K562 (cell line): ENCODE measurements around the gene SGSM2.

Source experiments
- ELF1 ChIP-seq: fragments of 200-800 bp; sonication (Bioruptor generic); IDR thresholded peaks from 2 replicates; pipeline ENCODE4 v1.6.1; 2016; ENCODE audit warnings: missing genetic modification characterization, missing compliant biosample characterization
- EP300 ChIP-seq: IDR thresholded peaks from 2 replicates; pipeline ENCODE4 v1.6.1; 2012; ENCODE audit warnings: low read length, improper control_type of control experiment
- ETS2 ChIP-seq: IDR thresholded peaks from 2 replicates; pipeline ENCODE4 v1.6.1; 2016; ENCODE audit warnings: borderline replicate concordance, missing genetic modification characterization, mild to moderate bottlenecking, moderate library complexity, missing compliant biosample characterization; ENCODE audit not compliant: poor library complexity, severe bottlenecking
- MAZ ChIP-seq, 2 experiments: fragments of 450-650 bp in 1 of 2; sonication (generic) in 1 of 2; formaldehyde crosslinking; IDR thresholded peaks in 1 of 2; conservative IDR thresholded peaks in 1 of 2; 2 replicates each; pipeline versions ENCODE4 v1.4.0 to v1.5.0; 2020; ENCODE audit warnings: mild to moderate bottlenecking in 1 of 2, missing genetic modification reagents in 1 of 2
- NCOR1 ChIP-seq: fragments of 450-650 bp; IDR thresholded peaks from 2 replicates; pipeline ENCODE4 v1.6.1; 2016; ENCODE audit warnings: mild to moderate bottlenecking, moderate library complexity
- NFRKB ChIP-seq: fragments of 450-650 bp; IDR thresholded peaks from 2 replicates; pipeline ENCODE4 v1.6.1; 2016; ENCODE audit warnings: low read depth
- POLR2A ChIP-seq: fragments of 450-650 bp; conservative IDR thresholded peaks from 2 replicates; pipeline ENCODE4 v1.6.1; 2016
- SMARCE1 ChIP-seq: fragments of 450-650 bp; IDR thresholded peaks from 2 replicates; pipeline ENCODE4 v1.7.1; 2016; ENCODE audit warnings: mild to moderate bottlenecking
- ZNF583 ChIP-seq: fragments of 250-450 bp; sonication (Bioruptor Pico); IDR thresholded peaks from 2 replicates; pipeline ENCODE4 v1.4.0; 2020
- TF ChIP-seq, protein P1 (sequence below): fragments of 250-450 bp; sonication (Bioruptor Pico); IDR thresholded peaks from 2 replicates; pipeline ENCODE4 v1.9.0; 2021; ENCODE audit warnings: mild to moderate bottlenecking
- TF ChIP-seq, protein P2 (sequence below): sonication (generic); formaldehyde crosslinking; IDR thresholded peaks from 2 replicates; pipeline ENCODE4 v1.8.1; 2023; ENCODE audit warnings: mild to moderate bottlenecking, missing genetic modification reagents
- TF ChIP-seq, protein P3 (sequence below), 2 experiments: fragments of 450-650 bp; formaldehyde crosslinking in 1 of 2; IDR thresholded peaks; 2 replicates each; pipeline versions ENCODE4 v1.4.0 to v1.6.1; 2014 to 2020; ENCODE audit warnings: mild to moderate bottlenecking in 2 of 2, borderline replicate concordance in 1 of 2, low read depth in 1 of 2
- TF ChIP-seq, protein P4 (sequence below): sonication (generic); formaldehyde crosslinking; IDR thresholded peaks from 2 replicates; pipeline ENCODE4 v1.5.0; 2020; ENCODE audit warnings: missing genetic modification reagents
- TF ChIP-seq, protein P5 (sequence below): sonication (generic); formaldehyde crosslinking; IDR thresholded peaks from 2 replicates; pipeline ENCODE4 v1.9.0; 2022; ENCODE audit warnings: mild to moderate bottlenecking, missing genetic modification reagents

DNA sequence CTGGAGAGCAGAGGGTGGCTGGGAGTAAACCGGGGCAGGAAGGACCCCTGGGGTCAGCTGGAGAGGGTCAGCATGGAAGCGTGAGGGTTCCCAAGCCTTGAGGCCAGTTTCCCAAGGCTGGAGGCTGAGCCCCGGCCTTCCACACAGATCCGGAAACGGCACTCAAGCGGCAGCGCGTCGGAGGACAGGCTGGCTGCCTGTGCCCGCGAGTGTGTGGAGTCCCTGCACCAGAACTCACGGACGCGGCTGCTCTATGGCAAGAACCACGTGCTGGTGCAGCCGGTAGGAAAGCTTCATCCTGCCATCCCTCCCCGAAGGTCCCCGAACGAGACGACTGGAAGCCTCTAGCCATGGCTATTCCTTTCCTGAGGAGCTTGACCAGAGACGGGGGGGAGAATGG lies 26.0 kb downstream of the SGSM2 start:
- TF ChIP-seq ELF1 (tag) (no peak), EP300 (no peak), ETS2 (tag) (no peak), ZNF583 (CRISPR knock-in tag) (no peak), NCOR1 (no peak), MAZ (CRISPR knock-in tag; conservative IDR thresholded peaks at IDR 0.05 in 1 of 2, IDR thresholded peaks at IDR 0.05 in 1 of 2) (no peak), SMARCE1 (no peak), NFRKB (no peak), POLR2A (no peak)
- TF ChIP-seq, protein P1, sequence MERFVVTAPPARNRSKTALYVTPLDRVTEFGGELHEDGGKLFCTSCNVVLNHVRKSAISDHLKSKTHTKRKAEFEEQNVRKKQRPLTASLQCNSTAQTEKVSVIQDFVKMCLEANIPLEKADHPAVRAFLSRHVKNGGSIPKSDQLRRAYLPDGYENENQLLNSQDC (CRISPR knock-in tag), result no peak
- TF ChIP-seq, protein P2, sequence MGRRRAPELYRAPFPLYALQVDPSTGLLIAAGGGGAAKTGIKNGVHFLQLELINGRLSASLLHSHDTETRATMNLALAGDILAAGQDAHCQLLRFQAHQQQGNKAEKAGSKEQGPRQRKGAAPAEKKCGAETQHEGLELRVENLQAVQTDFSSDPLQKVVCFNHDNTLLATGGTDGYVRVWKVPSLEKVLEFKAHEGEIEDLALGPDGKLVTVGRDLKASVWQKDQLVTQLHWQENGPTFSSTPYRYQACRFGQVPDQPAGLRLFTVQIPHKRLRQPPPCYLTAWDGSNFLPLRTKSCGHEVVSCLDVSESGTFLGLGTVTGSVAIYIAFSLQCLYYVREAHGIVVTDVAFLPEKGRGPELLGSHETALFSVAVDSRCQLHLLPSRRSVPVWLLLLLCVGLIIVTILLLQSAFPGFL (CRISPR knock-in tag), result no peak
- TF ChIP-seq, protein P3, sequence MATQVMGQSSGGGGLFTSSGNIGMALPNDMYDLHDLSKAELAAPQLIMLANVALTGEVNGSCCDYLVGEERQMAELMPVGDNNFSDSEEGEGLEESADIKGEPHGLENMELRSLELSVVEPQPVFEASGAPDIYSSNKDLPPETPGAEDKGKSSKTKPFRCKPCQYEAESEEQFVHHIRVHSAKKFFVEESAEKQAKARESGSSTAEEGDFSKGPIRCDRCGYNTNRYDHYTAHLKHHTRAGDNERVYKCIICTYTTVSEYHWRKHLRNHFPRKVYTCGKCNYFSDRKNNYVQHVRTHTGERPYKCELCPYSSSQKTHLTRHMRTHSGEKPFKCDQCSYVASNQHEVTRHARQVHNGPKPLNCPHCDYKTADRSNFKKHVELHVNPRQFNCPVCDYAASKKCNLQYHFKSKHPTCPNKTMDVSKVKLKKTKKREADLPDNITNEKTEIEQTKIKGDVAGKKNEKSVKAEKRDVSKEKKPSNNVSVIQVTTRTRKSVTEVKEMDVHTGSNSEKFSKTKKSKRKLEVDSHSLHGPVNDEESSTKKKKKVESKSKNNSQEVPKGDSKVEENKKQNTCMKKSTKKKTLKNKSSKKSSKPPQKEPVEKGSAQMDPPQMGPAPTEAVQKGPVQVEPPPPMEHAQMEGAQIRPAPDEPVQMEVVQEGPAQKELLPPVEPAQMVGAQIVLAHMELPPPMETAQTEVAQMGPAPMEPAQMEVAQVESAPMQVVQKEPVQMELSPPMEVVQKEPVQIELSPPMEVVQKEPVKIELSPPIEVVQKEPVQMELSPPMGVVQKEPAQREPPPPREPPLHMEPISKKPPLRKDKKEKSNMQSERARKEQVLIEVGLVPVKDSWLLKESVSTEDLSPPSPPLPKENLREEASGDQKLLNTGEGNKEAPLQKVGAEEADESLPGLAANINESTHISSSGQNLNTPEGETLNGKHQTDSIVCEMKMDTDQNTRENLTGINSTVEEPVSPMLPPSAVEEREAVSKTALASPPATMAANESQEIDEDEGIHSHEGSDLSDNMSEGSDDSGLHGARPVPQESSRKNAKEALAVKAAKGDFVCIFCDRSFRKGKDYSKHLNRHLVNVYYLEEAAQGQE (IDR thresholded peaks at IDR 0.05; ENCODE audit: borderline replicate concordance), result no peak
- TF ChIP-seq, protein P3 (CRISPR knock-in tag; IDR thresholded peaks at IDR 0.05; ENCODE audit: low read depth), result no peak
- TF ChIP-seq, protein P4, sequence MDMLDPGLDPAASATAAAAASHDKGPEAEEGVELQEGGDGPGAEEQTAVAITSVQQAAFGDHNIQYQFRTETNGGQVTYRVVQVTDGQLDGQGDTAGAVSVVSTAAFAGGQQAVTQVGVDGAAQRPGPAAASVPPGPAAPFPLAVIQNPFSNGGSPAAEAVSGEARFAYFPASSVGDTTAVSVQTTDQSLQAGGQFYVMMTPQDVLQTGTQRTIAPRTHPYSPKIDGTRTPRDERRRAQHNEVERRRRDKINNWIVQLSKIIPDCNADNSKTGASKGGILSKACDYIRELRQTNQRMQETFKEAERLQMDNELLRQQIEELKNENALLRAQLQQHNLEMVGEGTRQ (CRISPR knock-in tag), result no peak
- TF ChIP-seq, protein P5, sequence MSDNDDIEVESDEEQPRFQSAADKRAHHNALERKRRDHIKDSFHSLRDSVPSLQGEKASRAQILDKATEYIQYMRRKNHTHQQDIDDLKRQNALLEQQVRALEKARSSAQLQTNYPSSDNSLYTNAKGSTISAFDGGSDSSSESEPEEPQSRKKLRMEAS, result no peak
